Tibial artery (tissue), 4 donors: ENCODE measurements around the gene DGCR2.

Experiments
- DNase-seq, 2 donors: peaks; one replicate each; pipeline ENCODE4 v3.0.0-alpha.2; 2019
- H3K27ac ChIP-seq, 2 donors: fragments of 200-600 bp; sonication (generic) in 1 of 2; 1 replicate in 1 of 2; 2 replicates in 1 of 2; pipeline ENCODE4 v1.5.1; 2018 to 2019; ENCODE audit warnings: mild to moderate bottlenecking in 1 of 2
- H3K27me3 ChIP-seq, 2 donors: fragments of 200-600 bp; sonication (generic) in 1 of 2; one replicate each; pipeline versions ENCODE4 v1.5.1 to v1.6.0; 2016 to 2019
- H3K36me3 ChIP-seq, 3 donors: fragments of 200-600 bp; sonication (generic) in 2 of 3; one replicate each; pipeline ENCODE4 v1.5.1; 2016 to 2019; ENCODE audit warnings: mild to moderate bottlenecking in 2 of 3
- H3K4me1 ChIP-seq, 4 donors: fragments of 200-600 bp; sonication (generic) in 2 of 4; 1 replicate in 3 of 4; 2 replicates in 1 of 4; pipeline ENCODE4 v1.5.1; 2016 to 2019
- H3K4me3 ChIP-seq, 2 donors: fragments of 200-600 bp; sonication (generic) in 1 of 2; 1 replicate in 1 of 2; 2 replicates in 1 of 2; pipeline ENCODE4 v1.5.1; 2018 to 2019; ENCODE audit warnings: mild to moderate bottlenecking in 2 of 2
- H3K9me3 ChIP-seq, 3 donors: fragments of 200-600 bp; sonication (generic) in 1 of 3; one replicate each; pipeline ENCODE4 v1.5.1; 2016 to 2019
- CTCF ChIP-seq, 2 experiments: fragments of 200-600 bp in 1 of 2; fragments of 450-650 bp in 1 of 2; IDR thresholded peaks; one replicate each; pipeline ENCODE4 v1.5.1; 2017 to 2019; ENCODE audit warnings: antibody characterized with exemption in 2 of 2, mild to moderate bottlenecking in 1 of 2, moderate library complexity in 1 of 2
- intact Hi-C: fragments of 100-400 bp; cut with DNase I; formaldehyde crosslinking; loops from one replicate; pipeline ENCODE4 v1.15.0; 2023; ENCODE audit warnings: low total_unique reads

The DGCR2 gene

GRCh38 chr22:19151329-19152191 lies 29.3 kb upstream of the DGCR2 start:
- H3K27ac ChIP-seq: no peak overlapping the region
- TF ChIP-seq CTCF (IDR thresholded peaks at IDR 0.05): no peak
- peaks cover 0 to 22% (median 12%) of the 10 kb centered on the region in 4 donors for H3K4me1 ChIP-seq
- H3K9me3 ChIP-seq: no peaks in the 10 kb centered on the region
- H3K4me3 ChIP-seq: no peak overlapping the region
- H3K27me3 ChIP-seq: peaks cover 5 to 72% of the 10 kb centered on the region in 2 donors
- DNase-seq: no peak
- intact Hi-C loops: no loop called here
- no peaks in the 10 kb centered on the region for H3K36me3 ChIP-seq

- peaks cover 5 to 64% of the 10 kb centered on the region in 2 donors for H3K27me3 ChIP-seq
- intact Hi-C loops: no loop called here
Measured at GRCh38 chr22:19150482-19151328, 28.5 kb upstream of the DGCR2 start.

GRCh38 chr22:19149991-19150390 lies 27.8 kb upstream of the DGCR2 start, which contains the start of gene GSC2:
TSS of gene GSC2 (minus strand) at chr22:19150292. CDS start at chr22:19150283, 9 bp downstream.
- intact Hi-C loops: no loop called here
- no peak for TF ChIP-seq CTCF (IDR thresholded peaks at IDR 0.05)
- Histone ChIP-seq H3K27ac (no peak within 1 kb of the TSS), H3K27me3 (peaks cover 5 to 57% of the 10 kb centered on the region in 2 donors), H3K4me3 (peak within 1 kb of the TSS; percentile 14 to 43), H3K9me3 (no peaks in the 10 kb centered on the region), H3K4me1 (peaks cover 0 to 23% (median 12%) of the 10 kb centered on the region in 4 donors), H3K36me3 (no peaks in the 10 kb centered on the region)
- DNase-seq: no peak

More at GRCh38 chr22:19150482-19151328, 28.5 kb upstream of the DGCR2 start:
- H3K9me3 ChIP-seq: no peaks in the 10 kb centered on the region
- no peak for TF ChIP-seq CTCF (IDR thresholded peaks at IDR 0.05)
- DNase-seq: no peak
- no peak overlapping the region for H3K27ac ChIP-seq
- H3K4me1 ChIP-seq: peaks cover 0 to 22% (median 12%) of the 10 kb centered on the region in 4 donors
- H3K36me3 ChIP-seq: no peaks in the 10 kb centered on the region
- H3K4me3 ChIP-seq: no peak overlapping the region

- no peak for TF ChIP-seq CTCF (IDR thresholded peaks at IDR 0.05)
- no peaks in the 10 kb centered on the region for H3K9me3 ChIP-seq
- peak overlapping the region; percentile 14 to 43 for H3K4me3 ChIP-seq
- no peak for DNase-seq
- peaks cover 0 to 26% (median 12%) of the 10 kb centered on the region in 4 donors for H3K4me1 ChIP-seq
- peaks cover 5 to 54% of the 10 kb centered on the region in 2 donors for H3K27me3 ChIP-seq
- intact Hi-C loops: no loop called here
- no peak overlapping the region for H3K27ac ChIP-seq
- no peaks in the 10 kb centered on the region for H3K36me3 ChIP-seq
Measured at GRCh38 chr22:19149047-19149883, 27.1 kb upstream of the DGCR2 start.
